A673 (cell line): ENCODE data around the gene MNS1. TPM values are rescaled to one million over a fixed set of nuclear protein-coding genes. Genes with fewer than 3 reads are reported as not detected.

ENCODE experiments used
- BruUV-seq: library from RNA; stranded (reverse); fragments of 400-500 nt; replicated peaks from 2 replicates; lab custom pipeline; 2021; lab: Mats Ljungman, UMichigan
- CTCF ChIA-PET: fragments of 300-600 bp; sonication (Branson Sonifier 250); formaldehyde crosslinking; loops from one replicate; lab custom pipeline; 2022; ENCODE audit warnings: antibody characterized with exemption; lab: Charles Lee
- POLR2A ChIA-PET: fragments of 300-600 bp; sonication (Branson Sonifier 250); formaldehyde crosslinking; loops from one replicate; lab custom pipeline; 2022; ENCODE audit warnings: antibody characterized with exemption; ENCODE audit not compliant: low non-redundant PET; lab: Charles Lee
- DNase-seq: peaks from one replicate; pipeline ENCODE4 v3.0.0-alpha.2; 2015; ENCODE audit warnings: low spot score
- H3K27ac ChIP-seq: fragments of 200-600 bp; sonication (generic); 2 replicates; pipeline ENCODE4 v1.5.1; 2016; ENCODE audit warnings: mixed run types, low read depth, mild to moderate bottlenecking, mixed read lengths, antibody characterized with exemption, low read length; ENCODE audit not compliant: poor library complexity, severe bottlenecking
- H3K27me3 ChIP-seq: fragments of 200-600 bp; sonication (generic); replicated peaks from 2 replicates; pipeline ENCODE4 v1.6.1; 2017; ENCODE audit warnings: mixed run types, low read depth, mild to moderate bottlenecking, mixed read lengths, antibody characterized with exemption, low read length; ENCODE audit not compliant: insufficient read depth, poor library complexity
- H3K36me3 ChIP-seq: fragments of 200-600 bp; sonication (generic); 2 replicates; pipeline ENCODE4 v1.6.1; 2016; ENCODE audit warnings: mixed run types, mild to moderate bottlenecking, mixed read lengths, antibody characterized with exemption, low read length; ENCODE audit not compliant: insufficient read depth, poor library complexity, severe bottlenecking
- H3K4me1 ChIP-seq: fragments of 200-600 bp; sonication (generic); 2 replicates; pipeline ENCODE4 v1.6.1; 2017; ENCODE audit warnings: mixed run types, mild to moderate bottlenecking, mixed read lengths, antibody characterized with exemption, low read length; ENCODE audit not compliant: insufficient read depth, poor library complexity, severe bottlenecking
- H3K4me3 ChIP-seq: fragments of 200-600 bp; sonication (generic); 2 replicates; pipeline ENCODE4 v1.5.1; 2016; ENCODE audit warnings: low read depth, mixed run types, mild to moderate bottlenecking, mixed read lengths, low read length; ENCODE audit not compliant: poor library complexity, severe bottlenecking
- H3K9me3 ChIP-seq: fragments of 200-600 bp; sonication (generic); 2 replicates; pipeline ENCODE4 v1.6.1; 2016; ENCODE audit warnings: mixed run types, low read depth, mild to moderate bottlenecking, mixed read lengths, antibody characterized with exemption, low read length; ENCODE audit not compliant: poor library complexity, severe bottlenecking
- EZH2 ChIP-seq: fragments of 200-600 bp; sonication (generic); IDR thresholded peaks from 2 replicates; pipeline ENCODE4 v1.6.1; 2017; ENCODE audit warnings: borderline replicate concordance, low read depth, mild to moderate bottlenecking, mixed read lengths, antibody characterized with exemption, low read length; ENCODE audit not compliant: poor library complexity, severe bottlenecking
- intact Hi-C: fragments of 100-400 bp; cut with micrococcal nuclease; formaldehyde crosslinking; loops from one replicate; pipeline ENCODE4 v1.10.0; 2022; ENCODE audit not compliant: unreplicated experiment
- total RNA-seq: library from RNA; stranded (reverse); gene quantifications from 2 replicates; pipeline ENCODE4 v1.2.3, GENCODE V29; 2021
- TF ChIP-seq, protein P1 (sequence below): fragments of 300-800, 200-600 bp; sonication (generic); conservative IDR thresholded peaks from 2 replicates; pipeline ENCODE4 v1.5.1; 2017; ENCODE audit warnings: low read depth, mild to moderate bottlenecking, antibody characterized with exemption, low read length, moderate library complexity, mixed read lengths

Gene MNS1
- total RNA-seq, 1 experiment from 2014 or later = 28.7 TPM

GRCh38 chr15:56440214-56440770, 24.6 kb downstream of the MNS1 start:
- no peak for TF ChIP-seq EZH2
- TF ChIP-seq, protein P1, sequence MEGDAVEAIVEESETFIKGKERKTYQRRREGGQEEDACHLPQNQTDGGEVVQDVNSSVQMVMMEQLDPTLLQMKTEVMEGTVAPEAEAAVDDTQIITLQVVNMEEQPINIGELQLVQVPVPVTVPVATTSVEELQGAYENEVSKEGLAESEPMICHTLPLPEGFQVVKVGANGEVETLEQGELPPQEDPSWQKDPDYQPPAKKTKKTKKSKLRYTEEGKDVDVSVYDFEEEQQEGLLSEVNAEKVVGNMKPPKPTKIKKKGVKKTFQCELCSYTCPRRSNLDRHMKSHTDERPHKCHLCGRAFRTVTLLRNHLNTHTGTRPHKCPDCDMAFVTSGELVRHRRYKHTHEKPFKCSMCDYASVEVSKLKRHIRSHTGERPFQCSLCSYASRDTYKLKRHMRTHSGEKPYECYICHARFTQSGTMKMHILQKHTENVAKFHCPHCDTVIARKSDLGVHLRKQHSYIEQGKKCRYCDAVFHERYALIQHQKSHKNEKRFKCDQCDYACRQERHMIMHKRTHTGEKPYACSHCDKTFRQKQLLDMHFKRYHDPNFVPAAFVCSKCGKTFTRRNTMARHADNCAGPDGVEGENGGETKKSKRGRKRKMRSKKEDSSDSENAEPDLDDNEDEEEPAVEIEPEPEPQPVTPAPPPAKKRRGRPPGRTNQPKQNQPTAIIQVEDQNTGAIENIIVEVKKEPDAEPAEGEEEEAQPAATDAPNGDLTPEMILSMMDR = no peak
- POLR2A ChIA-PET = no interaction called here
- CTCF ChIA-PET = no interaction called here
- Histone ChIP-seq H3K4me1 (no peaks in the 10 kb centered on the region), H3K9me3 (no peaks in the 10 kb centered on the region), H3K27me3 (no peaks in the 10 kb centered on the region), H3K27ac (no peak overlapping the region), H3K36me3 (peaks cover 21% of the 10 kb centered on the region), H3K4me3 (no peak overlapping the region)
- BruUV-seq = no TSS peak
- DNase-seq = no peak
- intact Hi-C loops = no loop called here

DNA sequence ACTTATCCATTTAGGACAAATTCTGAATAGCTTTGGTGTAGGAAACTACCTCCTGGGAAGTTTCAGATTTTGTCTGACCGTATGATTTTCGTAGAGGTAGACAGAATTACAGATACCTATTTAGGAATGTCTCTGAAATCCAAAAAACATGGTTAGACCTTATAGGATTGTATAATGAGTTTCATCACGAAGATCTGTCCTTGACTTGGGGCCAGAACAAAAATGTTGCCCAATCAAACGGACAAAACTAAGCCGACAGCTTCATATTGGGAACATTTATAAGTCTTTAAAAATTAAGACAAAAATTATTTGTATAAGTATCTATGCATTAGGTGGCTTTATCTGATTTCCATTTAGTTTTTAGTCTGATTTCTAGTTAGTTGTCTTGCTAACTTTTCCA, 32.6 kb downstream of the MNS1 start:
- no peaks in the 10 kb centered on the region for H3K4me1 ChIP-seq
- TF ChIP-seq, protein P1 = no peak
- no peak for TF ChIP-seq EZH2
- POLR2A ChIA-PET = no interaction called here
- H3K27me3 ChIP-seq = no peaks in the 10 kb centered on the region
- intact Hi-C loops = no loop called here
- H3K4me3 ChIP-seq = no peak overlapping the region
- BruUV-seq = no TSS peak
- H3K27ac ChIP-seq = no peak overlapping the region
- no peak for DNase-seq
- CTCF ChIA-PET = no interaction called here
- H3K9me3 ChIP-seq = no peaks in the 10 kb centered on the region
- H3K36me3 ChIP-seq = peaks cover 10% of the 10 kb centered on the region

DNA sequence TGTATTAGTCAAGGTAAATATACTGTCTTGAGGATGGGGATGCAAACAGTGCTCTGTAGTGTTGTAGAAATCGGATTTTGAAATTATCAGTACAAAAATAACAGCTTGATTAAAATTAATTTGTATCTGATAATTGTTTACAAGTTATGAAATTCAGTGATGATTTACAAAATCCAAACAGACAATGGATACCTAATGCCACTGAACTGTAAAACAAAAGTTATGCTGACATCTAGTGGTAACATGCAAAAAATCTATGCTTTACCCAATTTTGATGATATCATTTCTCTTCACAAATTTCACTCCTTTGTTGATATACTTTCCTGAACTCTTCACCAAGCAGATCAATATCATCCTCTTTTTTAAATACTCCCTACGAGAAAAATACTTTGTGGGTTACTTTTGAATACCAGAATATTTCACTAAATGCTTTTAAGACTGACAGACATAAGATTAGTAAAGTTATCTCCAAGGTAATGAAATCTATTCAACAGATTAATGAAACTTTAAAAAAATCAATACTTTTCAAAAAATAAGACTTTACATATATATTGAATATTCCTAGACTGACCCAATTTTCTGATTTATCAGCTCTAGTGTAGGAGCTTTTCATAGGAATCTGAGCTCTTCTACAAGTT, 36.0 kb downstream of the MNS1 start:
- CTCF ChIA-PET = no interaction called here
- TF ChIP-seq, protein P1 = peak; percentile 72
- TF ChIP-seq EZH2 = no peak
- Histone ChIP-seq H3K36me3 (peaks cover 28% of the 10 kb centered on the region), H3K9me3 (no peaks in the 10 kb centered on the region), H3K27ac (no peak overlapping the region), H3K4me1 (no peaks in the 10 kb centered on the region), H3K27me3 (no peaks in the 10 kb centered on the region), H3K4me3 (no peak overlapping the region)
- POLR2A ChIA-PET = no interaction called here
- intact Hi-C loops = loop anchor here (1.0 kb wide), 1 partner anchor 180 kb away; no protein-coding TSS in a partner anchor
- peak; percentile 52 for DNase-seq
- BruUV-seq = no TSS peak
